Cardiac fibroblast (primary cell): ENCODE measurements around the gene SPSB2.

Source experiments
- DNase-seq, 2 donors: peaks; one replicate each; pipeline versions ENCODE4 v3.0.0 to v3.0.0-alpha.2; 2010; ENCODE audit warnings: low read depth in 2 of 2
- H3K4me3 ChIP-seq, 2 donors: replicated peaks in 1 of 2; 1 replicate in 1 of 2; 2 replicates in 1 of 2; pipeline ENCODE4 v1.5.1; 2011; ENCODE audit warnings: low read depth in 2 of 2, low read length in 2 of 2, mild to moderate bottlenecking in 2 of 2, moderate library complexity in 1 of 2
- TF ChIP-seq, protein P1 (sequence below): IDR thresholded peaks from one replicate; pipeline ENCODE4 v1.5.1; 2011; ENCODE audit warnings: low read depth, mild to moderate bottlenecking, low read length, inconsistent platforms

The SPSB2 gene

DNA sequence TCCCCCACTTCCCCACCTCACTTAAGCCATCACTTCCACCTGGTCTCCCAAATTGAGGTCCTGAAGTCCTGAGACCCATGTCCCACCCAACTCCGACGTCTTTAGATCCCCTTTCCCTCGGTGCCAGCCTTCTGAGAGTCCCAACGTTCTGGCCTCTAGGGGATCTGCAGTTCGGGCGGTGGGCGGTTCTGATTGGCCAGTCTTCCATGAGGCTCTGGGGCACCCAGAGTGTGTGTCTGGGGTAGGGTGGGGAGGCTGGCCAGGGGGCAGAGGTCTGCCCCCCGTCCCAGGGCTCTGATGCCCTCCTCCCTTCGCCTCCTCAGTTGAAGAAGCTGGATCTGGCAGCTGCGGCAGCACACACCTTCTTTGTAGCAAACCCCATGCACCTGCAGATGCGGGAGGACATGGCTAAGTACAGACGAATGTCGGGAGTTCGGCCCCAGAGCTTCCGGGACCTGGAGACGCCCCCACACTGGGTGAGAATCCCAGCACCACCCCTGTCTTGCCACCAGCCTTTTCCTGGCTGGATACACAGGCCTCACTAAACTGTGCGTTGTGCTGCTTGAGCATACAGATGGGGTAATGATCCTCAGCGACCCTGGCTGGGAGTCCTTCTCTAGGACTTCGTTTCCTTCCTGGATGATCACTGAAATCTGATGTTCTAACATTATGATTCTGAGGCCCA lies 43.4 kb downstream of the SPSB2 start:
- TF ChIP-seq, protein P1, sequence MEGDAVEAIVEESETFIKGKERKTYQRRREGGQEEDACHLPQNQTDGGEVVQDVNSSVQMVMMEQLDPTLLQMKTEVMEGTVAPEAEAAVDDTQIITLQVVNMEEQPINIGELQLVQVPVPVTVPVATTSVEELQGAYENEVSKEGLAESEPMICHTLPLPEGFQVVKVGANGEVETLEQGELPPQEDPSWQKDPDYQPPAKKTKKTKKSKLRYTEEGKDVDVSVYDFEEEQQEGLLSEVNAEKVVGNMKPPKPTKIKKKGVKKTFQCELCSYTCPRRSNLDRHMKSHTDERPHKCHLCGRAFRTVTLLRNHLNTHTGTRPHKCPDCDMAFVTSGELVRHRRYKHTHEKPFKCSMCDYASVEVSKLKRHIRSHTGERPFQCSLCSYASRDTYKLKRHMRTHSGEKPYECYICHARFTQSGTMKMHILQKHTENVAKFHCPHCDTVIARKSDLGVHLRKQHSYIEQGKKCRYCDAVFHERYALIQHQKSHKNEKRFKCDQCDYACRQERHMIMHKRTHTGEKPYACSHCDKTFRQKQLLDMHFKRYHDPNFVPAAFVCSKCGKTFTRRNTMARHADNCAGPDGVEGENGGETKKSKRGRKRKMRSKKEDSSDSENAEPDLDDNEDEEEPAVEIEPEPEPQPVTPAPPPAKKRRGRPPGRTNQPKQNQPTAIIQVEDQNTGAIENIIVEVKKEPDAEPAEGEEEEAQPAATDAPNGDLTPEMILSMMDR: peak; percentile 20
- DNase-seq: no peak

DNA sequence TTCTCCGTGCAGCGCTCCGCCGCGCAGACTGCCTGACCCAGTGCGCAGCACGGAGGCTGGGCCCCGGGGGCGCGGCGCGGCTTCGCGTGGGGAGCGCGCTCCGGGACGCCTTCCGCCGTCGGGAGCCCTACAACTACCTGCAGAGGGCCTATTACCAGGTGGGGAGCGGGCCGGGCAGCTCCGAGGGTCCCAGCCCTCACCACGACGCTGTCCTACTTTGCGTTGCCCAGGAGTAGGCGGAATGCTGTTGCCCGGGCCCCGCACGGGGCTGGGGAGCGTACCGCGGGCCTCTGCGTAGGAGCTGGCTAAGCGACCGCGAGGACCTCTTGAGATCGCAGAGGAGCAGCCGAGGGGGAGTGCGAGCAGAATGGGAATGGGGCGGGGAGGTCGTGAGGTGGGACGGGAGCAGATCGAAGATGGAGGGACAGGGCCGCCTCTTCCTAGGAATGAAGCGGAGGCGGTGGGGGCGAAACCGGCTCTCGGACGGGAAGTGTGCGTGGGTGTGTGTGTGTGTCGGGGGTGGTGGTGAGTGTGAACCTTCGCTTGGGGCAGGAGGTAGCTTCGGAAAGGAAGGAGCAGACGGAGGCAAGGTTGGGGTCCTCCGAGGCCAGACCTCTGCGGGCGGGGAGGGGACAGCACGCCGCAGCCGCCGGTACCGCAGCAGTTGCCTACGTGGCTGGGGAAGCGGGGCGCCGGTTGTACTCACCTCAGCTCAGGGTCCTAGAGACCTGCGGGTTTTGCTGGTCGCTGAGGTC lies 44.1 kb downstream of the SPSB2 start:
- TF ChIP-seq, protein P1: no peak
- H3K4me3 ChIP-seq: peak overlapping the region; percentile 86 to 95
- peak; percentile 56 to 58 for DNase-seq

More for the DNA sequence above, 43.4 kb downstream of the SPSB2 start:
- peak overlapping the region; percentile 86 to 95 for H3K4me3 ChIP-seq

DNA sequence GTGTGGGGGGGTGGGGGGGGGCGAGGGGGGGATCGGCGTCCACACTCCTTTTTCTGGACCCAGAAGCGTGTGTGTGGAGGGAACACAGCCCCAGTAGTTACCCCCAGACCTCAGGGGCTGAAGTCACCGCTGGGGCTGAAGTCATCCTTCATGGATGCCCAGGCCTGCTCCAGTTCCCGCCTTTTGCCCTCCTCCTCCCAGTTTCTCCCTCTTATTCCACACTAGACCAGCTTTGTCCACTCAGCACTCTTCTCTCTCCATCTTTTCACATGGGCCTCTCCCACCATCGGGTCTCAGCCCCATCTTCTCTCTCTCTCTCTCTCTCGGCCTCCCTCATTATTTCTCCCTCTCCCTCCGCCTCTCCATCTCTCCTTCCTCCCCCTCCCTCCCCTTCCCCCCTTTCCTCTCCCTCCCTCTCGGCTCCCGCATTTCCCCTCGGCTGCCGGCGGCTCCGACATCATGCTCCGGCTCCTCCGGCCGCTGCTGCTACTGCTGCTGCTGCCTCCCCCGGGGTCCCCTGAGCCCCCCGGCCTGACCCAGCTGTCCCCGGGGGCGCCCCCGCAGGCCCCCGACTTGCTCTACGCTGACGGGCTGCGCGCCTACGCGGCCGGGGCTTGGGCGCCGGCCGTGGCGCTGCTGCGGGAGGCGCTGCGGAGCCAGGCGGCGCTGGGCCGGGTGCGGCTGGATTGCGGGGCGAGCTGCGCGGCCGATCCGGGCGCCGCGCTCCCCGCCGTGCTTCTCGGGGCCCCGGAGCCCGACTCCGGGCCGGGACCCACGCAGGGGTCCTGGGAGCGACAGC lies 44.9 kb downstream of the SPSB2 start, which contains the start of gene P3H3:
P3H3 (plus strand) TSS at position 426 of the 799 bp plus-strand sequence; CDS start at position 460, 34 bp downstream.
- peak; percentile 50 to 63 for DNase-seq
- TF ChIP-seq, protein P1: no peak
- peak within 1 kb of the TSS; percentile 86 to 95 for H3K4me3 ChIP-seq

DNA sequence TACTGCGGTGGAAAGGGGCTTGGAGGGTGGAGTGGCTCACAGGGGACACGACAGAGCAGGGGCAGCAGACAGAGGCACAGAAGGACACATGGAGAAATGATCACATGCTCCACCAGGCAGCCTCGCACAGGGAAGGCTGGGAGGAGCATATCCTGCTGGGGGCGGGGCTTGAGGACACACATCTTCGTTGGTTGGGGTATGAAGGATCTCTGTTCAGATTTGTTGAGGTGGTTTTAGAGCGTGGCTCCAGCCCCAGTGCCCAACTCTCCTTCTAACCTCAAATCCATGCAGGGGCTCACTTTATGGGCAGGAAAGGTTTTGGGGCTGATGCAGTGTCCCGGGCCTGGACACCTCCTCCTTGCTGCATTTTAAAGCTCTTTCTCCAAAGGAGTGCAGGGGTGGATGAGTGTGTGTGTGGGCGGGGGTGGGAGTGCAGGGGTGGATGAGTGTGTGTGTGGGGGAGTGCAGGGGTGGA lies 45.6 kb downstream of the SPSB2 start:
- peak; percentile 79 to 84 for DNase-seq
- TF ChIP-seq, protein P1: no peak
- H3K4me3 ChIP-seq: peak overlapping the region in 1 of 2 donors; percentile 16

DNA sequence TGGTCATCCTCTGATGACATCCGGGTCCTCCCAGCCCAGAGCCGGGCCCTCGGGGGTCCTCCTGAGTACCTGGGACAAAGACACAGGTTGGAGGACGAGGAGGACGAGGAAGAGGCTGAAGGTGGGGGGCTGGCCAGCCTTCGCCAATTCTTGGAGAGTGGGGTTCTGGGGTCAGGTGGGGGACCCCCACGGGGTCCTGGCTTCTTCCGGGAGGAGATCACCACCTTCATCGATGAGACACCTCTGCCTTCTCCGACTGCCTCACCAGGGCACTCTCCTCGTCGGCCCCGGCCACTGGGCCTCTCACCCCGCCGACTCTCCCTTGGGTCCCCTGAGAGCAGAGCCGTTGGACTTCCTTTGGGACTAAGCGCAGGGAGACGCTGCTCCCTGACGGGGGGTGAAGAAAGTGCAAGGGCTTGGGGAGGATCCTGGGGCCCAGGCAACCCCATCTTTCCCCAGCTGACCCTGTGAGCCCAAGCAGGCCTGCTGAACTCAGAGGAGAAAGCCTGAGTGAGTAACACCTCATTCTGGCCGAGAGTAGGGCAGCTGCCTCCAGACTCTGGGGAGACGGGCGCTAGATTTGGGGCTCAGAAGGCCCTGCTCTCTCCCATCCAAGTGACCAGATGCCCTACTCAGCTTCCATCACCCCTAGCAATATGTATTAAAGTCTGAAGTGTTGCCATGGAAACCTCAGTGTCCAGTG lies 46.2 kb downstream of the SPSB2 start:
- TF ChIP-seq, protein P1: no peak
- DNase-seq: no peak
- no peak overlapping the region for H3K4me3 ChIP-seq
